MM.1S (cell line): ENCODE data around the gene RSPH4A.
A peak's percentile ranks its signal among the peaks of the same experiment; 100 is the strongest.

ENCODE experiments used
- DNase-seq: peaks from one replicate; pipeline ENCODE4 v3.0.0-alpha.2; 2015
- H2AFZ ChIP-seq: fragments of 300-600 bp; sonication (generic); 2 replicates; pipeline ENCODE4 v1.6.0; 2016; ENCODE audit warnings: antibody characterized with exemption, low read length
- H3F3A ChIP-seq: fragments of 300-600 bp; sonication (generic); 2 replicates; pipeline ENCODE4 v1.6.1; 2016; ENCODE audit warnings: mild to moderate bottlenecking, antibody characterized with exemption, low read length, moderate library complexity, mixed read lengths; ENCODE audit not compliant: insufficient read depth
- H3K27ac ChIP-seq: fragments of 300-600 bp; sonication (generic); 2 replicates; pipeline ENCODE4 v1.5.1; 2016; ENCODE audit warnings: mild to moderate bottlenecking, low read length
- H3K27me3 ChIP-seq: fragments of 300-600 bp; sonication (generic); replicated peaks from 2 replicates; pipeline ENCODE4 v1.6.0; 2016; ENCODE audit warnings: low read length; ENCODE audit not compliant: insufficient read depth
- H3K36me3 ChIP-seq: fragments of 300-600 bp; sonication (generic); replicated peaks from 2 replicates; pipeline ENCODE4 v1.6.1; 2016; ENCODE audit warnings: mild to moderate bottlenecking, low read length, mixed read lengths; ENCODE audit not compliant: insufficient read depth
- H3K4me1 ChIP-seq: fragments of 300-600 bp; sonication (generic); 2 replicates; pipeline ENCODE4 v1.6.1; 2016; ENCODE audit warnings: low read length, mixed read lengths
- H3K4me2 ChIP-seq: fragments of 300-600 bp; sonication (generic); 2 replicates; pipeline ENCODE4 v1.6.0; 2016; ENCODE audit warnings: low read depth, low read length
- H3K4me3 ChIP-seq: fragments of 300-600 bp; sonication (generic); 2 replicates; pipeline ENCODE4 v1.5.1; 2016; ENCODE audit warnings: low read length, mixed read lengths
- H3K79me2 ChIP-seq: fragments of 300-600 bp; sonication (generic); 2 replicates; pipeline ENCODE4 v1.6.1; 2016; ENCODE audit warnings: mixed run types, low read length, mixed read lengths
- H3K9ac ChIP-seq: fragments of 300-600 bp; sonication (generic); 2 replicates; pipeline ENCODE4 v1.6.1; 2016; ENCODE audit warnings: low read length, mixed read lengths
- H3K9me2 ChIP-seq: fragments of 300-600 bp; sonication (generic); replicated peaks from 2 replicates; pipeline ENCODE4 v1.6.1; 2016; ENCODE audit warnings: mild to moderate bottlenecking, low read length, mixed read lengths; ENCODE audit not compliant: insufficient read depth
- H3K9me3 ChIP-seq: fragments of 300-600 bp; sonication (generic); replicated peaks from 2 replicates; pipeline ENCODE4 v1.6.1; 2016; ENCODE audit warnings: mild to moderate bottlenecking, low read length, mixed read lengths; ENCODE audit not compliant: insufficient read depth
- H4K20me1 ChIP-seq: fragments of 300-600 bp; sonication (generic); 2 replicates; pipeline ENCODE4 v1.6.1; 2016; ENCODE audit warnings: mild to moderate bottlenecking, low read length, moderate library complexity, mixed read lengths; ENCODE audit not compliant: insufficient read depth
- EZH2 ChIP-seq: fragments of 300-600 bp; sonication (generic); optimal IDR thresholded peaks from 2 replicates; pipeline ENCODE3; 2017; ENCODE audit warnings: low read depth, mild to moderate bottlenecking, antibody characterized with exemption, low read length, mixed read lengths
- EZH2phosphoT487 ChIP-seq: fragments of 300-600 bp; sonication (generic); IDR thresholded peaks from 2 replicates; pipeline ENCODE4 v1.6.1; 2018; ENCODE audit warnings: antibody characterized with exemption, low read length
- TF ChIP-seq, protein P1 (sequence below): fragments of 300-600 bp; sonication (generic); IDR thresholded peaks from 2 replicates; pipeline ENCODE4 v1.5.1; 2016; ENCODE audit warnings: antibody characterized with exemption, low read length, mixed read lengths

RSPH4A gene

DNA sequence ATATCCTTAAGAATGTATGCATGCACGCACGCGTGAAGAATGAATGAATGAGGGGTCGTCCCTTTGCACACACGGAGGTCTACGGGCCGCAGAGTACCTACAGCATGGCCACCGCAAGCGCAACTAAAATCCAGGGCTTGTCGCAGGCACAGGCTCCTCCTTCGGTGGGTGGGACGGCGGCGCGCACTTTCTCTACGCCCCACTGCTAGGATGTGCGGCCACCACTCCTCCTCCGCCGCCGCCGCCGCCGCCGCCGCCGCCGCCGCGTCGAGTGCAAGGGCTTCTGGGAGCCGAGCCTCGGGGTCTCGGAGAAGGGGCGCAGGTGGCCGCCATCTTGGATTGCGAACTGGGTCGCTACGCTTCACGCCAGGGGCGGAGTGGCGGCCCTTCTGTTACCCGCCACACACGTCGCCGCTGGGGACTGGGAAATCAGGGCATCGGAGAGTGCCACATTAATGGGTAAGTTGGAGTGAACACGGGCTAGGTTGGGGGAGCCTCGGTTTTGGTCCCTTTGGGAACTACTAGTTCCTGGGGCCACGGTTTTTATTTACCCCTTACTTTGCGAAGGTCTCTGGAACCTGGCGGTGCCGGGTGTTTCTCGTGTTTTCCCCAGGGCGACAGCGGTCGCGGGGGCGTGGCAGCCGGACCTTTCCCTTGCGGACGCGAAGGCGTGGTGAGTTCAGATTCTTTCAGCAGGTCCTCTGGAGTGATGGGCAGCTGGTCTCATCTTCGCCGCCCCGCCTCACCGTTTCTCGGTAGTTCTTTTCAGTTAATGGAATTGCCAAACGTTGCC lies 64.8 kb downstream of the RSPH4A start, which contains the start of gene KPNA5:
Gene KPNA5 (plus strand): TSS at position 332 of the 793 bp plus-strand sequence. CDS start 124 bp downstream, at position 456.
- H4K20me1 ChIP-seq: no peaks in the 10 kb centered on the region
- H3K4me1 ChIP-seq: no peaks in the 10 kb centered on the region; the same call in 1 of the 2 replicates
- peak within 1 kb of the TSS; percentile 89 for H3K4me3 ChIP-seq
- H3K36me3 ChIP-seq: no peaks in the 10 kb centered on the region
- H3F3A ChIP-seq: peaks cover 7% of the 10 kb centered on the region
- no peaks in the 10 kb centered on the region for H3K9me2 ChIP-seq
- H3K9ac ChIP-seq: peak within 1 kb of the TSS; percentile 59; the same call in 1 of the 2 replicates
- DNase-seq: peak; percentile 92
- peak within 1 kb of the TSS; percentile 99 for H3K4me2 ChIP-seq
- H3K79me2 ChIP-seq: peaks cover 10% of the 10 kb centered on the region; the same call in 1 of the 2 replicates
- TF ChIP-seq EZH2 (no peak), EZH2phosphoT487 (no peak)
- TF ChIP-seq, protein P1, sequence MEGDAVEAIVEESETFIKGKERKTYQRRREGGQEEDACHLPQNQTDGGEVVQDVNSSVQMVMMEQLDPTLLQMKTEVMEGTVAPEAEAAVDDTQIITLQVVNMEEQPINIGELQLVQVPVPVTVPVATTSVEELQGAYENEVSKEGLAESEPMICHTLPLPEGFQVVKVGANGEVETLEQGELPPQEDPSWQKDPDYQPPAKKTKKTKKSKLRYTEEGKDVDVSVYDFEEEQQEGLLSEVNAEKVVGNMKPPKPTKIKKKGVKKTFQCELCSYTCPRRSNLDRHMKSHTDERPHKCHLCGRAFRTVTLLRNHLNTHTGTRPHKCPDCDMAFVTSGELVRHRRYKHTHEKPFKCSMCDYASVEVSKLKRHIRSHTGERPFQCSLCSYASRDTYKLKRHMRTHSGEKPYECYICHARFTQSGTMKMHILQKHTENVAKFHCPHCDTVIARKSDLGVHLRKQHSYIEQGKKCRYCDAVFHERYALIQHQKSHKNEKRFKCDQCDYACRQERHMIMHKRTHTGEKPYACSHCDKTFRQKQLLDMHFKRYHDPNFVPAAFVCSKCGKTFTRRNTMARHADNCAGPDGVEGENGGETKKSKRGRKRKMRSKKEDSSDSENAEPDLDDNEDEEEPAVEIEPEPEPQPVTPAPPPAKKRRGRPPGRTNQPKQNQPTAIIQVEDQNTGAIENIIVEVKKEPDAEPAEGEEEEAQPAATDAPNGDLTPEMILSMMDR: no peak
- peak within 1 kb of the TSS; percentile 96 for H2AFZ ChIP-seq
- no peaks in the 10 kb centered on the region for H3K9me3 ChIP-seq
- peak within 1 kb of the TSS; percentile 66; the same call in 1 of the 2 replicates for H3K27ac ChIP-seq
- no peaks in the 10 kb centered on the region for H3K27me3 ChIP-seq

GRCh38 chr6:116682334-116682712 lies 66.0 kb downstream of the RSPH4A start:
- TF ChIP-seq, protein P1: no peak
- TF ChIP-seq EZH2phosphoT487: no peak
- TF ChIP-seq EZH2: no peak
- Histone ChIP-seq H3K4me3 (no peak overlapping the region), H3F3A (peaks cover 7% of the 10 kb centered on the region), H3K4me1 (no peaks in the 10 kb centered on the region; the same call in 1 of the 2 replicates), H2AFZ (no peak overlapping the region), H3K79me2 (peaks cover 13% of the 10 kb centered on the region; the same call in 1 of the 2 replicates), H3K9me3 (no peaks in the 10 kb centered on the region), H3K4me2 (no peak overlapping the region), H3K27me3 (no peaks in the 10 kb centered on the region), H4K20me1 (no peaks in the 10 kb centered on the region), H3K9ac (no peak overlapping the region), H3K36me3 (no peaks in the 10 kb centered on the region), H3K9me2 (no peaks in the 10 kb centered on the region), H3K27ac (no peak overlapping the region)
- DNase-seq: no peak
